Measurements from ENCODE around the gene ATP8B1. TPM values are rescaled to one million over a fixed set of nuclear protein-coding genes. Genes with fewer than 3 reads are reported as not detected.
"Not testable (repeated sequence)": the region's sequence is repeated elsewhere in the genome, so short reads cannot be mapped to it uniquely, and the experiment has no call there.

ATP8B1 gene
- total RNA-seq (ENCODE audit: low replicate concordance) = 0.03 and 0.15 TPM in 2 replicates

GRCh38 chr18:57803103-57803969, at the start of gene ATP8B1:
Gene ATP8B1 (minus strand): TSS chr18:57803315. CDS start chr18:57731807, 71,508 bp downstream.
- H3K4me3 ChIP-seq = peak within 1 kb of the TSS; percentile 63
- peaks cover 23% of the 10 kb centered on the region for H4K20me1 ChIP-seq (ENCODE audit: low read depth)
- H3K27me3 Mint-ChIP-seq (ENCODE audit: insufficient read depth, low read depth) = peaks cover 51% of the 10 kb centered on the region
- peaks cover 93% of the 10 kb centered on the region for H3K27me3 ChIP-seq
- H3F3A ChIP-seq (ENCODE audit: low read depth) = peaks cover 3% of the 10 kb centered on the region
- no peaks in the 10 kb centered on the region for H3K9me3 Mint-ChIP-seq
- H3K36me3 Mint-ChIP-seq = no peaks in the 10 kb centered on the region
- H3K36me3 ChIP-seq = no peaks in the 10 kb centered on the region
- H3K27ac Mint-ChIP-seq = no peak within 1 kb of the TSS
- H3K4me2 ChIP-seq = peak within 1 kb of the TSS; percentile 99
- H3K9me3 ChIP-seq (ENCODE audit: low read depth) = no peaks in the 10 kb centered on the region
- H3K79me2 ChIP-seq (ENCODE audit: low read depth) = no peaks in the 10 kb centered on the region
- H3K27ac ChIP-seq = no peak within 1 kb of the TSS
- TF ChIP-seq EZH2 (IDR thresholded peaks at IDR 0.05) = no peak
- no peak for TF ChIP-seq CTCF (IDR thresholded peaks at IDR 0.05)
- peak; percentile 50 for TF ChIP-seq EZH2phosphoT487 (IDR thresholded peaks at IDR 0.05)
- no peak within 1 kb of the TSS for H3K9ac ChIP-seq
- H3K4me1 ChIP-seq = peaks cover 6% of the 10 kb centered on the region
- H3K4me3 Mint-ChIP-seq = peak within 1 kb of the TSS; percentile 80
- peak; percentile 79 for DNase-seq (ENCODE audit: low spot score)
- peaks cover 14% of the 10 kb centered on the region for H3K4me1 Mint-ChIP-seq
- H2AFZ ChIP-seq (replicated peaks) = peak within 1 kb of the TSS; percentile 92

GRCh38 chr18:57850063-57850462, 46.9 kb upstream of the ATP8B1 start:
- H3K4me3 Mint-ChIP-seq = no peak overlapping the region
- no peaks in the 10 kb centered on the region for H3K27me3 ChIP-seq
- no peak overlapping the region for H3K4me2 ChIP-seq
- H3K9ac ChIP-seq = no peak overlapping the region
- no peaks in the 10 kb centered on the region for H3K9me3 ChIP-seq (ENCODE audit: low read depth)
- no peaks in the 10 kb centered on the region for H3F3A ChIP-seq (ENCODE audit: low read depth)
- H3K27ac ChIP-seq = no peak overlapping the region
- no peak overlapping the region for H2AFZ ChIP-seq (replicated peaks)
- no peaks in the 10 kb centered on the region for H3K79me2 ChIP-seq (ENCODE audit: low read depth)
- H3K36me3 Mint-ChIP-seq = no peaks in the 10 kb centered on the region
- no peak overlapping the region for H3K27ac Mint-ChIP-seq
- H3K4me1 ChIP-seq = no peaks in the 10 kb centered on the region
- no peaks in the 10 kb centered on the region for H3K9me3 Mint-ChIP-seq
- no peaks in the 10 kb centered on the region for H3K36me3 ChIP-seq
- no peak for TF ChIP-seq CTCF (IDR thresholded peaks at IDR 0.05)
- TF ChIP-seq EZH2phosphoT487 (IDR thresholded peaks at IDR 0.05) = no peak
- TF ChIP-seq EZH2 (IDR thresholded peaks at IDR 0.05) = no peak
- no peaks in the 10 kb centered on the region for H4K20me1 ChIP-seq (ENCODE audit: low read depth)
- no peak overlapping the region for H3K4me3 ChIP-seq
- DNase-seq (ENCODE audit: low spot score) = no peak
- peaks cover 3% of the 10 kb centered on the region for H3K27me3 Mint-ChIP-seq (ENCODE audit: insufficient read depth, low read depth)
- no peaks in the 10 kb centered on the region for H3K4me1 Mint-ChIP-seq

- DNase-seq (ENCODE audit: low spot score); H3K9me3 ChIP-seq (ENCODE audit: low read depth); H3K4me2 ChIP-seq; H3K9ac ChIP-seq; H3K27me3 ChIP-seq; H2AFZ ChIP-seq (replicated peaks); H3K27me3 Mint-ChIP-seq (ENCODE audit: insufficient read depth, low read depth); H3K79me2 ChIP-seq (ENCODE audit: low read depth); H3F3A ChIP-seq (ENCODE audit: low read depth); H3K27ac Mint-ChIP-seq; H3K9me3 Mint-ChIP-seq; H4K20me1 ChIP-seq (ENCODE audit: low read depth); H3K4me1 ChIP-seq; H3K36me3 Mint-ChIP-seq; H3K4me3 Mint-ChIP-seq; H3K36me3 ChIP-seq; H3K27ac ChIP-seq; H3K4me1 Mint-ChIP-seq; H3K4me3 ChIP-seq: not testable (repeated sequence)
These were observed 45.3 kb upstream of the ATP8B1 start for GRCh38 chr18:57848374-57848773.

- H3K4me1 Mint-ChIP-seq; H3K4me3 ChIP-seq; H3K27ac ChIP-seq; H3K36me3 Mint-ChIP-seq; H3K9me3 Mint-ChIP-seq; H3K27ac Mint-ChIP-seq; H3K4me2 ChIP-seq; H3K79me2 ChIP-seq (ENCODE audit: low read depth); H3K9me3 ChIP-seq (ENCODE audit: low read depth); H3F3A ChIP-seq (ENCODE audit: low read depth); H3K27me3 ChIP-seq; H3K4me3 Mint-ChIP-seq; H3K9ac ChIP-seq; DNase-seq (ENCODE audit: low spot score); H3K4me1 ChIP-seq; H3K27me3 Mint-ChIP-seq (ENCODE audit: insufficient read depth, low read depth); H2AFZ ChIP-seq (replicated peaks); H4K20me1 ChIP-seq (ENCODE audit: low read depth); H3K36me3 ChIP-seq: not testable (repeated sequence)
These were observed 44.3 kb upstream of the ATP8B1 start for GRCh38 chr18:57847431-57847830.
